Endodermal cell (in vitro differentiated cells): ENCODE data around the gene SSH2. TPM values are rescaled to one million over a fixed set of nuclear protein-coding genes. Genes with fewer than 3 reads are reported as not detected.

Experiments
- DNase-seq: peaks from one replicate; pipeline ENCODE4 v3.0.0-alpha.2; 2017
- H3K27ac ChIP-seq: 2 replicates; pipeline ENCODE4 v1.5.1; 2013; ENCODE audit warnings: mild to moderate bottlenecking, low read depth, low read length, moderate library complexity
- H3K27me3 ChIP-seq: 2 replicates; pipeline ENCODE4 v1.6.1; 2013; ENCODE audit warnings: mild to moderate bottlenecking, low read length, moderate library complexity; ENCODE audit not compliant: insufficient read depth, control insufficient read depth, poor library complexity, severe bottlenecking
- H3K36me3 ChIP-seq: 2 replicates; pipeline ENCODE4 v1.7.0; 2013; ENCODE audit warnings: mild to moderate bottlenecking, low read length, moderate library complexity; ENCODE audit not compliant: control insufficient read depth, insufficient read depth
- H3K4me1 ChIP-seq: one replicate; pipeline ENCODE4 v1.7.0; 2013; ENCODE audit warnings: low read length; ENCODE audit not compliant: control insufficient read depth, insufficient read depth
- H3K4me3 ChIP-seq: 2 replicates; pipeline ENCODE4 v1.5.1; 2013; ENCODE audit warnings: mild to moderate bottlenecking, low read length, moderate library complexity
- H3K9ac ChIP-seq: 2 replicates; pipeline ENCODE4 v1.6.1; 2013; ENCODE audit warnings: mild to moderate bottlenecking, low read length, moderate library complexity; ENCODE audit not compliant: poor library complexity, severe bottlenecking; ENCODE audit errors: extremely low read depth
- H3K9me3 ChIP-seq: 2 replicates; pipeline ENCODE4 v1.6.1; 2013; ENCODE audit warnings: mild to moderate bottlenecking, low read length, moderate library complexity; ENCODE audit not compliant: control insufficient read depth
- H3K27ac Mint-ChIP-seq: 2 replicates; pipeline ENCODE4 v1.8.0; 2020; ENCODE audit warnings: mixed read lengths
- H3K27me3 Mint-ChIP-seq: 2 replicates; pipeline ENCODE4 v1.8.0; 2021; ENCODE audit warnings: mild to moderate bottlenecking, mixed read lengths; ENCODE audit not compliant: insufficient read depth
- H3K36me3 Mint-ChIP-seq: 2 replicates; pipeline ENCODE4 v1.8.0; 2020; ENCODE audit warnings: low read depth, mixed read lengths
- H3K4me1 Mint-ChIP-seq: 2 replicates; pipeline ENCODE4 v1.8.0; 2020; ENCODE audit warnings: mixed read lengths
- H3K4me3 Mint-ChIP-seq: 2 replicates; pipeline ENCODE4 v1.8.0; 2020; ENCODE audit warnings: mild to moderate bottlenecking, moderate library complexity, mixed read lengths
- H3K9me3 Mint-ChIP-seq: 2 replicates; pipeline ENCODE4 v1.8.0; 2020; ENCODE audit warnings: mild to moderate bottlenecking, mixed read lengths
- WGBS, 2 experiments: methylation state at CpG; one replicate each; pipeline versions ENCODE4 v1.1.5 to v1.1.7; 2013; ENCODE audit warnings: missing lambda C conversion rate in 2 of 2, mixed read lengths in 1 of 2; ENCODE audit not compliant: insufficient coverage in 1 of 2, insufficient read length in 1 of 2; 5-methylcytosine and 5-hydroxymethylcytosine counted together
- total RNA-seq, 2 donors: library from RNA; stranded (reverse); fragmentation: NEBNext Ultra II Directional in 1 of 2; extraction: Animal tissue kit (Norgen Biotek cat#: 25700) in 1 of 2; gene quantifications; 2 replicates in 1 of 2; 3 replicates in 1 of 2; pipeline ENCODE4 v1.2.1, GENCODE V29; 2021
- TF ChIP-seq, protein P1 (sequence below): fragments of 200-600 bp; sonication (generic); conservative IDR thresholded peaks from 2 replicates; pipeline ENCODE4 v1.5.0; 2021; ENCODE audit warnings: antibody characterized with exemption, mild to moderate bottlenecking

The SSH2 gene
- total RNA-seq, 2 donors from 2014 or later, result 11.3 to 13.5 TPM

DNA sequence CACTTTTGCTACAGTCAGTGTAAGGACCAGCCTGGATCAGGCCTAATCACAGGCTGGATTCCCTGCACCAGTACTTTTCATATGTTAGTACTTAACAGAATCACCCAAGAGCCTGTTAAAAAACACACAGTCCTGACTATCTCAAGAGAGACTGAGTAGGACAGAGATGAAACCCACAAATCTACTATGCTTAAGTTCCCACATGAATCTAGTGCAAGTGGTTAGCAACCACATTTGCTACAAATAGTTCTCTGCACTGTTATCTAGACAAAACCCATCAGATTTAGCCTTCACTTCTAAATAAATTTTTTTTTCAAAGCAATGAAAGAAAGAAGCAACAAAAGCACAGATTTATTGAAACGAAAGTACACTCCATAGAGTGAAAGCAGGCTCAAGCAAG lies 38.9 kb downstream of the SSH2 start:
- no peaks in the 10 kb centered on the region for H3K4me1 Mint-ChIP-seq
- Histone ChIP-seq H3K4me1 (no peaks in the 10 kb centered on the region), H3K27ac (no peak overlapping the region), H3K9me3 (no peaks in the 10 kb centered on the region), H3K4me3 (no peak overlapping the region), H3K9ac (no peak overlapping the region), H3K36me3 (no peaks in the 10 kb centered on the region), H3K27me3 (no peaks in the 10 kb centered on the region)
- no peaks in the 10 kb centered on the region for H3K9me3 Mint-ChIP-seq
- no peak for DNase-seq
- H3K27ac Mint-ChIP-seq, result no peak overlapping the region
- TF ChIP-seq, protein P1, sequence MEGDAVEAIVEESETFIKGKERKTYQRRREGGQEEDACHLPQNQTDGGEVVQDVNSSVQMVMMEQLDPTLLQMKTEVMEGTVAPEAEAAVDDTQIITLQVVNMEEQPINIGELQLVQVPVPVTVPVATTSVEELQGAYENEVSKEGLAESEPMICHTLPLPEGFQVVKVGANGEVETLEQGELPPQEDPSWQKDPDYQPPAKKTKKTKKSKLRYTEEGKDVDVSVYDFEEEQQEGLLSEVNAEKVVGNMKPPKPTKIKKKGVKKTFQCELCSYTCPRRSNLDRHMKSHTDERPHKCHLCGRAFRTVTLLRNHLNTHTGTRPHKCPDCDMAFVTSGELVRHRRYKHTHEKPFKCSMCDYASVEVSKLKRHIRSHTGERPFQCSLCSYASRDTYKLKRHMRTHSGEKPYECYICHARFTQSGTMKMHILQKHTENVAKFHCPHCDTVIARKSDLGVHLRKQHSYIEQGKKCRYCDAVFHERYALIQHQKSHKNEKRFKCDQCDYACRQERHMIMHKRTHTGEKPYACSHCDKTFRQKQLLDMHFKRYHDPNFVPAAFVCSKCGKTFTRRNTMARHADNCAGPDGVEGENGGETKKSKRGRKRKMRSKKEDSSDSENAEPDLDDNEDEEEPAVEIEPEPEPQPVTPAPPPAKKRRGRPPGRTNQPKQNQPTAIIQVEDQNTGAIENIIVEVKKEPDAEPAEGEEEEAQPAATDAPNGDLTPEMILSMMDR, result no peak
- H3K36me3 Mint-ChIP-seq, result no peaks in the 10 kb centered on the region
- H3K27me3 Mint-ChIP-seq, result no peaks in the 10 kb centered on the region
- no peak overlapping the region for H3K4me3 Mint-ChIP-seq
- 100% methylated on average over 1 of the region's 1 CpG; no CpG with 5 or more reads in 1 of the 2 experiments for WGBS, 2 experiments

DNA sequence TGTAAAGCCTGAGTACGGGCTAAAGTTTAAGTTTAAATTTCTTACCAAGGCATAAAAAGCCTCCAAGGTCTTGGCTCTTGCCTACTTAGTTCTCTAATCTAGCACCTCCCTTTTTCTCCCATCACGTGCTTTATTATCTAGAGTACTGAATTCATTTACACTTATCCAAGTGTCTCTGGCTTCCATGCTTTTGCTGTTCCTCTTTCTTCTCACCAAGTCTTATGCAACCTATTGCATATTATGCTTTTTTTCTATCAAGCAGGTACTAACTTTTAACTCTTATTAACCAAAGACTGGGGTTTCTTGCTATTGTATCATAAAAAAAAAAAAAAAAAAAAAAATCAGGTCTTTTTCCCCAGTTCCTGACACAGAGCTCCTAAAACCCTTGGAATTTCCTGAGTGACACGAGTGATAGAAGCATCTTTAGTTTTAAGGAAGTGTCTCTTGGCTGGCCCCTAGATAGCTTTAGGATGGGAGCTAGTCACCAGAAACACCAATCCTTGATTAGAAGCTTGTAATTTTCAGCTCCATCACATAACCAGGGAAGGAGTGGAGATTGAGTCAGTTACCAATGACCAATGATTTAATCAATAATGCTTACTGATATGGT lies 44.9 kb downstream of the SSH2 start:
- Histone ChIP-seq H3K9me3 (no peaks in the 10 kb centered on the region), H3K36me3 (no peaks in the 10 kb centered on the region), H3K4me3 (no peak overlapping the region), H3K4me1 (no peaks in the 10 kb centered on the region), H3K27me3 (no peaks in the 10 kb centered on the region), H3K9ac (no peak overlapping the region), H3K27ac (no peak overlapping the region)
- H3K27me3 Mint-ChIP-seq, result no peaks in the 10 kb centered on the region
- H3K4me1 Mint-ChIP-seq, result no peaks in the 10 kb centered on the region
- no peak for DNase-seq
- TF ChIP-seq, protein P1, result no peak
- no peaks in the 10 kb centered on the region for H3K9me3 Mint-ChIP-seq
- no peak overlapping the region for H3K27ac Mint-ChIP-seq
- 91 to 96% methylated on average over 2 to 3 of the region's 3 CpGs for WGBS, 2 experiments
- no peak overlapping the region for H3K4me3 Mint-ChIP-seq
- no peaks in the 10 kb centered on the region for H3K36me3 Mint-ChIP-seq

DNA sequence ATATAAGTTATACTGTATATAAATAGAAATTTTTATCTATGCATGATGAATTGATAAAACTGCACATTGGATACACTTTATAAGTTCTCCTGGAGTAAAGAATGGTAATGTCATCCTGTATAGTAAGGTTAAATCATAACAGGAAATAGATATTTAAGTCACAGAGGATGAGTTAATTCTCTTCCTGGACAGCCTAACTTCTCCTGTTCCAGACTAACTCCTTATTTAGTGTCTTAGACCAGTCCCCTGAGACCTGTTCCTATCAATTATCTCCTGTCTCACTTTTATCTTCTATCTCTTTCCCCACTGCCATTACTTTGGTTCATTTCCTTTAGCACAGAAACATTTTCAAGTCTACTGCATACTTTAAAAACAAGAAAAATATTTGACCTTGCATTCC lies 46.5 kb downstream of the SSH2 start:
- TF ChIP-seq, protein P1, result no peak
- no peaks in the 10 kb centered on the region for H3K4me1 ChIP-seq
- Mint-ChIP-seq H3K27ac (no peak overlapping the region), H3K4me3 (no peak overlapping the region), H3K36me3 (no peaks in the 10 kb centered on the region), H3K27me3 (no peaks in the 10 kb centered on the region), H3K4me1 (peaks cover 3% of the 10 kb centered on the region), H3K9me3 (no peaks in the 10 kb centered on the region)
- DNase-seq, result no peak
- H3K27me3 ChIP-seq, result peaks cover 4% of the 10 kb centered on the region
- no peak overlapping the region for H3K4me3 ChIP-seq
- no peak overlapping the region for H3K9ac ChIP-seq
- no peak overlapping the region for H3K27ac ChIP-seq
- no peaks in the 10 kb centered on the region for H3K36me3 ChIP-seq
- H3K9me3 ChIP-seq, result no peaks in the 10 kb centered on the region
